GM23338 (cell line): Measurements from ENCODE around the gene GRAMD1B. TPM values are rescaled to one million over a fixed set of nuclear protein-coding genes. Genes with fewer than 3 reads are reported as not detected.

Experiments
- ATAC-seq: fragments of 200-7000 bp; cut with Tn5 transposase; 3 replicates; pipeline ENCODE4 v1.9.1; 2020
- DNase-seq: peaks from one replicate; pipeline ENCODE4 v3.0.0-alpha.2; 2015; ENCODE audit warnings: low spot score
- H2AFZ ChIP-seq: fragments of 200-600 bp; sonication (generic); 2 replicates; pipeline ENCODE4 v1.8.0; 2016; ENCODE audit warnings: antibody characterized with exemption, mild to moderate bottlenecking, moderate library complexity
- H3F3A ChIP-seq: fragments of 200-600 bp; sonication (generic); replicated peaks from 2 replicates; pipeline ENCODE4 v1.8.0; 2017; ENCODE audit warnings: antibody characterized with exemption, mixed run types, low read depth
- H3K27ac ChIP-seq: fragments of 200-600 bp; sonication (generic); 2 replicates; pipeline ENCODE4 v1.6.1; 2016; ENCODE audit warnings: low read depth
- H3K27me3 ChIP-seq: fragments of 200-600 bp; sonication (generic); 2 replicates; pipeline ENCODE4 v1.8.0; 2016; ENCODE audit warnings: mild to moderate bottlenecking, mixed run types, moderate library complexity; ENCODE audit not compliant: insufficient read depth
- H3K36me3 ChIP-seq: fragments of 200-600 bp; sonication (generic); 2 replicates; pipeline ENCODE4 v1.8.0; 2016; ENCODE audit warnings: mild to moderate bottlenecking; ENCODE audit not compliant: insufficient read depth
- H3K4me1 ChIP-seq: fragments of 200-600 bp; sonication (generic); 2 replicates; pipeline ENCODE4 v1.8.0; 2016; ENCODE audit warnings: mild to moderate bottlenecking, moderate library complexity; ENCODE audit not compliant: insufficient read depth
- H3K4me2 ChIP-seq: fragments of 200-600 bp; sonication (generic); 2 replicates; pipeline ENCODE4 v1.7.1; 2017; ENCODE audit warnings: mixed run types
- H3K4me3 ChIP-seq: fragments of 200-600 bp; sonication (generic); 2 replicates; pipeline ENCODE4 v1.6.1; 2016; ENCODE audit warnings: mixed run types
- H3K79me2 ChIP-seq: fragments of 200-600 bp; sonication (generic); replicated peaks from 2 replicates; pipeline ENCODE4 v1.8.0; 2017; ENCODE audit warnings: mild to moderate bottlenecking; ENCODE audit not compliant: insufficient read depth
- H3K9me2 ChIP-seq: fragments of 200-600 bp; sonication (generic); 2 replicates; pipeline ENCODE4 v1.8.0; 2017; ENCODE audit not compliant: insufficient read depth
- H4K20me1 ChIP-seq: fragments of 200-600 bp; sonication (generic); replicated peaks from 2 replicates; pipeline ENCODE4 v1.8.0; 2017; ENCODE audit warnings: mild to moderate bottlenecking; ENCODE audit not compliant: insufficient read depth
- H3K27ac Mint-ChIP-seq: 2 replicates; pipeline ENCODE4 v1.8.0; 2020; ENCODE audit warnings: inconsistent platforms, mild to moderate bottlenecking, moderate library complexity, mixed read lengths
- H3K27me3 Mint-ChIP-seq: 3 replicates; pipeline ENCODE4 v1.8.0; 2022; ENCODE audit warnings: low read depth, mild to moderate bottlenecking, moderate library complexity, mixed read lengths, inconsistent platforms; ENCODE audit not compliant: insufficient read depth, poor library complexity
- H3K36me3 Mint-ChIP-seq: 3 replicates; pipeline ENCODE4 v1.8.0; 2021; ENCODE audit warnings: low read depth, mild to moderate bottlenecking, inconsistent platforms, moderate library complexity, mixed read lengths
- H3K4me1 Mint-ChIP-seq: 3 replicates; pipeline ENCODE4 v1.8.0; 2020; ENCODE audit warnings: mild to moderate bottlenecking, inconsistent platforms, mixed read lengths
- H3K4me3 Mint-ChIP-seq: 3 replicates; pipeline ENCODE4 v1.8.0; 2021; ENCODE audit warnings: moderate library complexity, mild to moderate bottlenecking, inconsistent platforms, mixed read lengths
- H3K9me3 Mint-ChIP-seq: 3 replicates; pipeline ENCODE4 v1.8.0; 2020; ENCODE audit warnings: moderate library complexity, mild to moderate bottlenecking, inconsistent platforms, mixed read lengths
- CREB1 ChIP-seq: fragments of 250-450 bp; sonication (Bioruptor Pico); IDR thresholded peaks from 2 replicates; pipeline ENCODE4 v1.5.0; 2020; ENCODE audit warnings: low read depth, mild to moderate bottlenecking, moderate library complexity
- EZH2 ChIP-seq: fragments of 200-600 bp; sonication (generic); IDR thresholded peaks from one replicate; pipeline ENCODE4 v1.8.0; 2017; ENCODE audit warnings: antibody characterized with exemption, mild to moderate bottlenecking, low read depth; ENCODE audit not compliant: unreplicated experiment
- EZH2phosphoT487 ChIP-seq: fragments of 200-600 bp; sonication (generic); IDR thresholded peaks from one replicate; pipeline ENCODE4 v1.8.1; 2018; ENCODE audit warnings: antibody characterized with exemption; ENCODE audit not compliant: unreplicated experiment
- JUNB ChIP-seq: IDR thresholded peaks from one replicate; pipeline ENCODE4 v1.6.1; 2016; ENCODE audit warnings: antibody characterized with exemption; ENCODE audit not compliant: unreplicated experiment
- NANOG ChIP-seq: IDR thresholded peaks from 2 replicates; pipeline ENCODE4 v1.6.1; 2016; ENCODE audit warnings: antibody characterized with exemption, borderline replicate concordance
- POLR2AphosphoS5 ChIP-seq: IDR thresholded peaks from 2 replicates; pipeline ENCODE4 v1.6.1; 2016; ENCODE audit warnings: antibody characterized with exemption, low read depth
- STAT1 ChIP-seq: IDR thresholded peaks from one replicate; pipeline ENCODE4 v1.6.1; 2016; ENCODE audit warnings: antibody characterized with exemption; ENCODE audit not compliant: unreplicated experiment
- ZNF114 ChIP-seq: fragments of 250-450 bp; sonication (Bioruptor Pico); IDR thresholded peaks from 2 replicates; pipeline ENCODE4 v1.5.0; 2020; ENCODE audit warnings: mild to moderate bottlenecking, moderate library complexity
- ZNF331 ChIP-seq: fragments of 250-450 bp; sonication (Bioruptor Pico); IDR thresholded peaks from 2 replicates; pipeline ENCODE4 v1.5.0; 2020; ENCODE audit warnings: low read depth, mild to moderate bottlenecking, moderate library complexity
- polyA plus RNA-seq: library from polyadenylated mRNA; unstranded; fragments of >200 nt; fragmentation: Nextera tagmentation; extraction: Ambion mirVana; gene quantifications from 2 replicates; pipeline ENCODE4 v1.2.1, GENCODE V29; 2016
- total RNA-seq: library from RNA; depleted of rRNA; stranded (reverse); fragments of >200 nt; shearing (Covaris generic); gene quantifications from 2 replicates; pipeline ENCODE4 v1.2.3, GENCODE V29; 2014
- TF ChIP-seq, protein P1 (sequence below): fragments of 250-450 bp; sonication (Bioruptor Pico); IDR thresholded peaks from 2 replicates; pipeline ENCODE4 v1.5.0; 2020; ENCODE audit warnings: mild to moderate bottlenecking, moderate library complexity
- TF ChIP-seq, protein P2 (sequence below): IDR thresholded peaks from one replicate; pipeline ENCODE4 v1.6.1; 2018; ENCODE audit warnings: antibody characterized with exemption; ENCODE audit not compliant: unreplicated experiment
- TF ChIP-seq, protein P3 (sequence below), 2 experiments: fragments of 200-600 bp in 1 of 2; sonication (generic) in 1 of 2; conservative IDR thresholded peaks; 2 replicates each; pipeline versions ENCODE4 v1.5.1 to v1.6.1; 2016 to 2017; ENCODE audit warnings: antibody characterized with exemption in 2 of 2, low read depth in 2 of 2, mild to moderate bottlenecking in 2 of 2, moderate library complexity in 1 of 2
- TF ChIP-seq, protein P4 (sequence below): IDR thresholded peaks from 2 replicates; pipeline ENCODE4 v1.6.1; 2016; ENCODE audit warnings: antibody characterized with exemption

Gene GRAMD1B
- total and polyA plus RNA-seq, 2 experiments from 2014 or later = 3.7 to 24.3 TPM

DNA sequence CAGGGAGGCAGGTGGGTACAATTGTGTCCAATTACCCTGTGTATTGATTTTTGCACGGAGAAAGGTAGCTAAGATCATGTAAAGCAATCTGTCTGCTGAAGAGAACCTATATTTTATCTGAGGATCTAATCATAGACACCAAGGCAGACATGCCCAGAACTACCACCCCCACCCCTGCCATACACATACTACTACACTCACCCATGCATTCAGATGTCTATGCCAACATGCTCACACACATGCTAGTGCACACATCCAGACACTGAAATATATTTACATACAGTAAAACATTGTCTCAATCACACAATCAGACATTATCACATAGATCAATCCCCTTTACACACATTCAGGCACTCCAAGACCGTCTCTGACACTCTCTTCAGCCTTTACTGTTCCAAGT is 222.5 kb downstream of the GRAMD1B start:
- no peak overlapping the region for H3K4me3 Mint-ChIP-seq
- H3K4me3 ChIP-seq = no peak overlapping the region
- no peak for TF ChIP-seq NANOG
- TF ChIP-seq EZH2phosphoT487 = no peak
- TF ChIP-seq, protein P1, sequence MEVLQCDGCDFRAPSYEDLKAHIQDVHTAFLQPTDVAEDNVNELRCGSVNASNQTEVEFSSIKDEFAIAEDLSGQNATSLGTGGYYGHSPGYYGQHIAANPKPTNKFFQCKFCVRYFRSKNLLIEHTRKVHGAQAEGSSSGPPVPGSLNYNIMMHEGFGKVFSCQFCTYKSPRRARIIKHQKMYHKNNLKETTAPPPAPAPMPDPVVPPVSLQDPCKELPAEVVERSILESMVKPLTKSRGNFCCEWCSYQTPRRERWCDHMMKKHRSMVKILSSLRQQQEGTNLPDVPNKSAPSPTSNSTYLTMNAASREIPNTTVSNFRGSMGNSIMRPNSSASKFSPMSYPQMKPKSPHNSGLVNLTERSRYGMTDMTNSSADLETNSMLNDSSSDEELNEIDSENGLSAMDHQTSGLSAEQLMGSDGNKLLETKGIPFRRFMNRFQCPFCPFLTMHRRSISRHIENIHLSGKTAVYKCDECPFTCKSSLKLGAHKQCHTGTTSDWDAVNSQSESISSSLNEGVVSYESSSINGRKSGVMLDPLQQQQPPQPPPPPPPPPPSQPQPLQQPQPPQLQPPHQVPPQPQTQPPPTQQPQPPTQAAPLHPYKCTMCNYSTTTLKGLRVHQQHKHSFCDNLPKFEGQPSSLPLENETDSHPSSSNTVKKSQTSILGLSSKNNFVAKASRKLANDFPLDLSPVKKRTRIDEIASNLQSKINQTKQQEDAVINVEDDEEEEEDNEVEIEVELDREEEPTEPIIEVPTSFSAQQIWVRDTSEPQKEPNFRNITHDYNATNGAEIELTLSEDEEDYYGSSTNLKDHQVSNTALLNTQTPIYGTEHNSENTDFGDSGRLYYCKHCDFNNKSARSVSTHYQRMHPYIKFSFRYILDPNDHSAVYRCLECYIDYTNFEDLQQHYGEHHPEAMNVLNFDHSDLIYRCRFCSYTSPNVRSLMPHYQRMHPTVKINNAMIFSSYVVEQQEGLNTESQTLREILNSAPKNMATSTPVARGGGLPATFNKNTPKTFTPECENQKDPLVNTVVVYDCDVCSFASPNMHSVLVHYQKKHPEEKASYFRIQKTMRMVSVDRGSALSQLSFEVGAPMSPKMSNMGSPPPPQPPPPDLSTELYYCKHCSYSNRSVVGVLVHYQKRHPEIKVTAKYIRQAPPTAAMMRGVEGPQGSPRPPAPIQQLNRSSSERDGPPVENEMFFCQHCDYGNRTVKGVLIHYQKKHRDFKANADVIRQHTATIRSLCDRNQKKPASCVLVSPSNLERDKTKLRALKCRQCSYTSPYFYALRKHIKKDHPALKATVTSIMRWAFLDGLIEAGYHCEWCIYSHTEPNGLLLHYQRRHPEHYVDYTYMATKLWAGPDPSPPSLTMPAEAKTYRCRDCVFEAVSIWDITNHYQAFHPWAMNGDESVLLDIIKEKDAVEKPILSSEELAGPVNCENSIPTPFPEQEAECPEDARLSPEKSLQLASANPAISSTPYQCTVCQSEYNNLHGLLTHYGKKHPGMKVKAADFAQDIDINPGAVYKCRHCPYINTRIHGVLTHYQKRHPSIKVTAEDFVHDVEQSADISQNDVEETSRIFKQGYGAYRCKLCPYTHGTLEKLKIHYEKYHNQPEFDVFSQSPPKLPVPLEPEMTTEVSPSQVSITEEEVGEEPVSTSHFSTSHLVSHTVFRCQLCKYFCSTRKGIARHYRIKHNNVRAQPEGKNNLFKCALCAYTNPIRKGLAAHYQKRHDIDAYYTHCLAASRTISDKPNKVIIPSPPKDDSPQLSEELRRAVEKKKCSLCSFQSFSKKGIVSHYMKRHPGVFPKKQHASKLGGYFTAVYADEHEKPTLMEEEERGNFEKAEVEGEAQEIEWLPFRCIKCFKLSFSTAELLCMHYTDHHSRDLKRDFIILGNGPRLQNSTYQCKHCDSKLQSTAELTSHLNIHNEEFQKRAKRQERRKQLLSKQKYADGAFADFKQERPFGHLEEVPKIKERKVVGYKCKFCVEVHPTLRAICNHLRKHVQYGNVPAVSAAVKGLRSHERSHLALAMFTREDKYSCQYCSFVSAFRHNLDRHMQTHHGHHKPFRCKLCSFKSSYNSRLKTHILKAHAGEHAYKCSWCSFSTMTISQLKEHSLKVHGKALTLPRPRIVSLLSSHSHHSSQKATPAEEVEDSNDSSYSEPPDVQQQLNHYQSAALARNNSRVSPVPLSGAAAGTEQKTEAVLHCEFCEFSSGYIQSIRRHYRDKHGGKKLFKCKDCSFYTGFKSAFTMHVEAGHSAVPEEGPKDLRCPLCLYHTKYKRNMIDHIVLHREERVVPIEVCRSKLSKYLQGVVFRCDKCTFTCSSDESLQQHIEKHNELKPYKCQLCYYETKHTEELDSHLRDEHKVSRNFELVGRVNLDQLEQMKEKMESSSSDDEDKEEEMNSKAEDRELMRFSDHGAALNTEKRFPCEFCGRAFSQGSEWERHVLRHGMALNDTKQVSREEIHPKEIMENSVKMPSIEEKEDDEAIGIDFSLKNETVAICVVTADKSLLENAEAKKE (CRISPR knock-in tag) = no peak
- no peak for TF ChIP-seq JUNB
- TF ChIP-seq CREB1 (CRISPR knock-in tag) = no peak
- TF ChIP-seq, protein P2, sequence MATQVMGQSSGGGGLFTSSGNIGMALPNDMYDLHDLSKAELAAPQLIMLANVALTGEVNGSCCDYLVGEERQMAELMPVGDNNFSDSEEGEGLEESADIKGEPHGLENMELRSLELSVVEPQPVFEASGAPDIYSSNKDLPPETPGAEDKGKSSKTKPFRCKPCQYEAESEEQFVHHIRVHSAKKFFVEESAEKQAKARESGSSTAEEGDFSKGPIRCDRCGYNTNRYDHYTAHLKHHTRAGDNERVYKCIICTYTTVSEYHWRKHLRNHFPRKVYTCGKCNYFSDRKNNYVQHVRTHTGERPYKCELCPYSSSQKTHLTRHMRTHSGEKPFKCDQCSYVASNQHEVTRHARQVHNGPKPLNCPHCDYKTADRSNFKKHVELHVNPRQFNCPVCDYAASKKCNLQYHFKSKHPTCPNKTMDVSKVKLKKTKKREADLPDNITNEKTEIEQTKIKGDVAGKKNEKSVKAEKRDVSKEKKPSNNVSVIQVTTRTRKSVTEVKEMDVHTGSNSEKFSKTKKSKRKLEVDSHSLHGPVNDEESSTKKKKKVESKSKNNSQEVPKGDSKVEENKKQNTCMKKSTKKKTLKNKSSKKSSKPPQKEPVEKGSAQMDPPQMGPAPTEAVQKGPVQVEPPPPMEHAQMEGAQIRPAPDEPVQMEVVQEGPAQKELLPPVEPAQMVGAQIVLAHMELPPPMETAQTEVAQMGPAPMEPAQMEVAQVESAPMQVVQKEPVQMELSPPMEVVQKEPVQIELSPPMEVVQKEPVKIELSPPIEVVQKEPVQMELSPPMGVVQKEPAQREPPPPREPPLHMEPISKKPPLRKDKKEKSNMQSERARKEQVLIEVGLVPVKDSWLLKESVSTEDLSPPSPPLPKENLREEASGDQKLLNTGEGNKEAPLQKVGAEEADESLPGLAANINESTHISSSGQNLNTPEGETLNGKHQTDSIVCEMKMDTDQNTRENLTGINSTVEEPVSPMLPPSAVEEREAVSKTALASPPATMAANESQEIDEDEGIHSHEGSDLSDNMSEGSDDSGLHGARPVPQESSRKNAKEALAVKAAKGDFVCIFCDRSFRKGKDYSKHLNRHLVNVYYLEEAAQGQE = no peak
- no peak for TF ChIP-seq STAT1
- no peak for TF ChIP-seq EZH2
- TF ChIP-seq ZNF114 (CRISPR knock-in tag) = no peak
- TF ChIP-seq ZNF331 (CRISPR knock-in tag) = no peak
- TF ChIP-seq, protein P3, sequence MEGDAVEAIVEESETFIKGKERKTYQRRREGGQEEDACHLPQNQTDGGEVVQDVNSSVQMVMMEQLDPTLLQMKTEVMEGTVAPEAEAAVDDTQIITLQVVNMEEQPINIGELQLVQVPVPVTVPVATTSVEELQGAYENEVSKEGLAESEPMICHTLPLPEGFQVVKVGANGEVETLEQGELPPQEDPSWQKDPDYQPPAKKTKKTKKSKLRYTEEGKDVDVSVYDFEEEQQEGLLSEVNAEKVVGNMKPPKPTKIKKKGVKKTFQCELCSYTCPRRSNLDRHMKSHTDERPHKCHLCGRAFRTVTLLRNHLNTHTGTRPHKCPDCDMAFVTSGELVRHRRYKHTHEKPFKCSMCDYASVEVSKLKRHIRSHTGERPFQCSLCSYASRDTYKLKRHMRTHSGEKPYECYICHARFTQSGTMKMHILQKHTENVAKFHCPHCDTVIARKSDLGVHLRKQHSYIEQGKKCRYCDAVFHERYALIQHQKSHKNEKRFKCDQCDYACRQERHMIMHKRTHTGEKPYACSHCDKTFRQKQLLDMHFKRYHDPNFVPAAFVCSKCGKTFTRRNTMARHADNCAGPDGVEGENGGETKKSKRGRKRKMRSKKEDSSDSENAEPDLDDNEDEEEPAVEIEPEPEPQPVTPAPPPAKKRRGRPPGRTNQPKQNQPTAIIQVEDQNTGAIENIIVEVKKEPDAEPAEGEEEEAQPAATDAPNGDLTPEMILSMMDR (conservative IDR thresholded peaks at IDR 0.05; ENCODE audit: low read depth in 2 of 2) = no peak
- TF ChIP-seq POLR2AphosphoS5 = no peak
- TF ChIP-seq, protein P4, sequence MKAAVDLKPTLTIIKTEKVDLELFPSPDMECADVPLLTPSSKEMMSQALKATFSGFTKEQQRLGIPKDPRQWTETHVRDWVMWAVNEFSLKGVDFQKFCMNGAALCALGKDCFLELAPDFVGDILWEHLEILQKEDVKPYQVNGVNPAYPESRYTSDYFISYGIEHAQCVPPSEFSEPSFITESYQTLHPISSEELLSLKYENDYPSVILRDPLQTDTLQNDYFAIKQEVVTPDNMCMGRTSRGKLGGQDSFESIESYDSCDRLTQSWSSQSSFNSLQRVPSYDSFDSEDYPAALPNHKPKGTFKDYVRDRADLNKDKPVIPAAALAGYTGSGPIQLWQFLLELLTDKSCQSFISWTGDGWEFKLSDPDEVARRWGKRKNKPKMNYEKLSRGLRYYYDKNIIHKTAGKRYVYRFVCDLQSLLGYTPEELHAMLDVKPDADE = no peak

More for the DNA sequence above, 222.5 kb downstream of the GRAMD1B start:
- no peaks in the 10 kb centered on the region for H3K79me2 ChIP-seq
- no peaks in the 10 kb centered on the region for H3F3A ChIP-seq
- H3K27me3 ChIP-seq = peaks cover 38% of the 10 kb centered on the region
- peaks cover 31% of the 10 kb centered on the region for H3K27me3 Mint-ChIP-seq
- H3K4me1 Mint-ChIP-seq = peaks cover 13% of the 10 kb centered on the region
- H2AFZ ChIP-seq = no peak overlapping the region
- peaks cover 6% of the 10 kb centered on the region for H4K20me1 ChIP-seq
- peak overlapping the region; percentile 98 for H3K4me2 ChIP-seq
- no peaks in the 10 kb centered on the region for H3K9me3 Mint-ChIP-seq
- no peaks in the 10 kb centered on the region for H3K36me3 ChIP-seq
- no peaks in the 10 kb centered on the region for H3K9me2 ChIP-seq
- no peak overlapping the region for H3K27ac ChIP-seq
- H3K4me1 ChIP-seq = peaks cover 12% of the 10 kb centered on the region; the same call in 1 of the 2 replicates
- no peak for ATAC-seq
- DNase-seq = no peak
- no peaks in the 10 kb centered on the region for H3K36me3 Mint-ChIP-seq
- no peak overlapping the region for H3K27ac Mint-ChIP-seq
